Stimulated activated CD4-positive, alpha-beta T cell treated with anti-CD3 and anti-CD28 coated beads, Interleukin-15, amount 100 ng/mL, for 1 hour (primary cell): ENCODE measurements around the gene ALKBH6.

Experiments
- DNase-seq, 2 donors: peaks; one replicate each; pipeline ENCODE4 v3.0.0-alpha.2; 2020; ENCODE audit warnings: low read depth in 1 of 2, low spot score in 1 of 2

Gene ALKBH6

GRCh38 chr19:35960432-35960972, 53.5 kb downstream of the ALKBH6 start:
- DNase-seq: no peak

- no peak for DNase-seq
These were observed 54.1 kb downstream of the ALKBH6 start for GRCh38 chr19:35959968-35960320.
